H1 (cell line): Measurements from ENCODE around the gene AFG1L. TPM values are rescaled to one million over a fixed set of nuclear protein-coding genes. Genes with fewer than 3 reads are reported as not detected.

Source experiments
- CTCF ChIA-PET: fragments of 300-600 bp; sonication (Branson Sonifier 250); formaldehyde crosslinking; loops from one replicate; lab custom pipeline; 2021; ENCODE audit not compliant: partially characterized antibody; lab: Charles Lee
- POLR2A ChIA-PET: fragments of 300-600 bp; sonication (Branson Sonifier 250); formaldehyde crosslinking; loops from one replicate; lab custom pipeline; 2021; ENCODE audit warnings: inconsistent platforms; ENCODE audit not compliant: partially characterized antibody; lab: Charles Lee
- DNase-seq, 2 experiments: peaks; one replicate each; pipeline versions ENCODE4 v3.0.0 to v3.0.0-alpha.2; 2010 to 2022; ENCODE audit warnings: low spot score in 2 of 2, low read depth in 1 of 2, mixed read lengths in 1 of 2
- FAIRE-seq: peaks from 2 replicates; lab custom pipeline; 2011; peaks lifted over from hg19 to GRCh38; lab: Jason Lieb, UNC
- H2AFZ ChIP-seq: 2 replicates; pipeline ENCODE4 v1.8.1; 2012; ENCODE audit warnings: low read length, inconsistent platforms
- H2AK5ac ChIP-seq: 2 replicates; pipeline ENCODE4 v1.6.1; 2013; ENCODE audit warnings: low read depth, low read length
- H2BK120ac ChIP-seq: replicated peaks from 2 replicates; pipeline ENCODE3; 2013; ENCODE audit warnings: low read depth, low read length, inconsistent platforms
- H2BK12ac ChIP-seq: 2 replicates; pipeline ENCODE4 v1.6.1; 2013; ENCODE audit warnings: low read depth, low read length
- H2BK15ac ChIP-seq: 2 replicates; pipeline ENCODE4 v1.6.1; 2013; ENCODE audit warnings: low read length
- H2BK20ac ChIP-seq: 2 replicates; pipeline ENCODE4 v1.6.1; 2013; ENCODE audit warnings: low read length
- H2BK5ac ChIP-seq: 2 replicates; pipeline ENCODE4 v1.6.1; 2013; ENCODE audit warnings: low read depth, low read length
- H3K14ac ChIP-seq: 2 replicates; pipeline ENCODE4 v1.6.1; 2013; ENCODE audit warnings: inconsistent platforms; ENCODE audit not compliant: insufficient read length
- H3K18ac ChIP-seq: 2 replicates; pipeline ENCODE4 v1.6.1; 2013; ENCODE audit warnings: low read length; ENCODE audit errors: extremely low read depth
- H3K23ac ChIP-seq: 2 replicates; pipeline ENCODE4 v1.6.1; 2013; ENCODE audit warnings: inconsistent platforms; ENCODE audit not compliant: insufficient read length
- H3K23me2 ChIP-seq: 2 replicates; pipeline ENCODE4 v1.6.1; 2013; ENCODE audit warnings: low read depth, low read length
- H3K27ac ChIP-seq: 2 replicates; pipeline ENCODE4 v1.6.1; 2011; ENCODE audit warnings: low read depth, low read length, inconsistent platforms
- H3K27me3 ChIP-seq, 4 experiments: replicated peaks in 1 of 4; 1 replicate in 1 of 4; 2 replicates in 3 of 4; pipeline versions ENCODE4 v1.6.1 to v1.8.1; 2011 to 2013; ENCODE audit warnings: low read length in 3 of 4, mild to moderate bottlenecking in 3 of 4, inconsistent platforms in 2 of 4, mixed read lengths in 2 of 4, moderate library complexity in 1 of 4; ENCODE audit not compliant: control insufficient read depth in 3 of 4, insufficient read depth in 3 of 4; ENCODE audit errors: extremely low read depth in 1 of 4
- H3K36me3 ChIP-seq, 4 experiments: 2 replicates each; pipeline versions ENCODE4 v1.6.1 to v1.8.1; 2011 to 2013; ENCODE audit warnings: mild to moderate bottlenecking in 4 of 4, low read length in 3 of 4, moderate library complexity in 2 of 4, control low read depth in 1 of 4, inconsistent platforms in 1 of 4; ENCODE audit not compliant: insufficient read depth in 4 of 4, control insufficient read depth in 2 of 4
- H3K4ac ChIP-seq: replicated peaks from 2 replicates; pipeline ENCODE3; 2013; ENCODE audit warnings: low read length, low read depth, mixed read lengths, inconsistent platforms; ENCODE audit not compliant: insufficient read length
- H3K4me1 ChIP-seq, 4 experiments: replicated peaks in 1 of 4; 1 replicate in 1 of 4; 2 replicates in 3 of 4; pipeline versions ENCODE4 v1.6.1 to v1.8.1; 2011 to 2013; ENCODE audit warnings: low read length in 3 of 4, inconsistent platforms in 2 of 4, mixed read lengths in 1 of 4; ENCODE audit not compliant: insufficient read depth in 4 of 4, control insufficient read depth in 3 of 4
- H3K4me2 ChIP-seq, 2 experiments: 2 replicates each; pipeline versions ENCODE4 v1.6.1 to v1.8.1; 2011 to 2013; ENCODE audit warnings: low read depth in 2 of 2, low read length in 2 of 2, control low read depth in 1 of 2, inconsistent platforms in 1 of 2, mild to moderate bottlenecking in 1 of 2; ENCODE audit not compliant: insufficient read depth in 1 of 2
- H3K4me3 ChIP-seq, 4 experiments: fragments of 200-600, 300-600 bp in 1 of 4; sonication (generic), shearing (Covaris generic), sonication (Bioruptor Twin) in 1 of 4; 2 replicates each; pipeline versions ENCODE4 v1.5.1 to v1.8.1; 2011 to 2016; ENCODE audit warnings: low read length in 4 of 4, low read depth in 3 of 4, control low read depth in 2 of 4, inconsistent platforms in 2 of 4, mild to moderate bottlenecking in 2 of 4, mixed read lengths in 1 of 4, moderate library complexity in 1 of 4; ENCODE audit not compliant: insufficient read depth in 2 of 4; ENCODE audit errors: extremely low read depth in 1 of 4
- H3K56ac ChIP-seq: replicated peaks from 2 replicates; pipeline ENCODE3; 2013; ENCODE audit warnings: low read depth, mild to moderate bottlenecking, mixed read lengths, low read length, inconsistent platforms; ENCODE audit not compliant: insufficient read length
- H3K79me1 ChIP-seq: 2 replicates; pipeline ENCODE4 v1.6.1; 2013; ENCODE audit warnings: low read depth, low read length, control low read depth
- H3K79me2 ChIP-seq, 2 experiments: 2 replicates each; pipeline versions ENCODE4 v1.6.1 to v1.8.1; 2012 to 2013; ENCODE audit warnings: low read length in 2 of 2, mild to moderate bottlenecking in 2 of 2, inconsistent platforms in 1 of 2; ENCODE audit not compliant: insufficient read depth in 2 of 2, control insufficient read depth in 1 of 2
- H3K9ac ChIP-seq, 4 experiments: replicated peaks in 1 of 4; 1 replicate in 1 of 4; 2 replicates in 3 of 4; pipeline versions ENCODE4 v1.6.1 to v1.8.1; 2011 to 2013; ENCODE audit warnings: low read depth in 3 of 4, low read length in 3 of 4, control low read depth in 2 of 4, mild to moderate bottlenecking in 2 of 4, moderate library complexity in 2 of 4, inconsistent platforms in 1 of 4; ENCODE audit errors: extremely low read depth in 1 of 4
- H3K9me3 ChIP-seq, 2 experiments: 2 replicates each; pipeline versions ENCODE4 v1.6.1 to v1.8.1; 2012 to 2013; ENCODE audit warnings: mild to moderate bottlenecking in 2 of 2, moderate library complexity in 2 of 2, control low read depth in 1 of 2, inconsistent platforms in 1 of 2, low read depth in 1 of 2, low read length in 1 of 2, mixed read lengths in 1 of 2; ENCODE audit not compliant: insufficient read depth in 2 of 2
- H4K20me1 ChIP-seq, 2 experiments: replicated peaks in 1 of 2; 2 replicates each; pipeline versions ENCODE3 to v1.8.1; 2011 to 2013; ENCODE audit warnings: inconsistent platforms in 2 of 2, low read length in 2 of 2, mild to moderate bottlenecking in 1 of 2; ENCODE audit not compliant: insufficient read depth in 2 of 2, control insufficient read depth in 1 of 2
- H4K5ac ChIP-seq: 2 replicates; pipeline ENCODE4 v1.6.1; 2013; ENCODE audit warnings: low read length, low read depth, mixed read lengths, inconsistent platforms; ENCODE audit not compliant: insufficient read length
- H4K8ac ChIP-seq: 2 replicates; pipeline ENCODE4 v1.8.0; 2013; ENCODE audit warnings: mild to moderate bottlenecking, moderate library complexity, low read length, inconsistent platforms; ENCODE audit not compliant: insufficient read depth; ENCODE audit errors: extremely low read depth
- H4K91ac ChIP-seq: replicated peaks from 2 replicates; pipeline ENCODE3; 2013; ENCODE audit warnings: low read length, mixed read lengths, inconsistent platforms; ENCODE audit not compliant: insufficient read length
- CHD2 ChIP-seq: IDR thresholded peaks from 2 replicates; pipeline ENCODE4 v1.6.1; 2012; ENCODE audit warnings: low read length, improper control_type of control experiment
- EZH2 ChIP-seq: fragments of 200-600 bp; sonication (generic); IDR thresholded peaks from 2 replicates; pipeline ENCODE4 v1.7.1; 2012; ENCODE audit warnings: low read depth, mild to moderate bottlenecking, moderate library complexity, low read length, inconsistent platforms; ENCODE audit not compliant: severe bottlenecking
- GABPA ChIP-seq: IDR thresholded peaks from 2 replicates; pipeline ENCODE4 v1.6.1; 2011; ENCODE audit warnings: mild to moderate bottlenecking, low read length, moderate library complexity, borderline replicate concordance; ENCODE audit not compliant: insufficient read depth
- GTF2F1 ChIP-seq: IDR thresholded peaks from 2 replicates; pipeline ENCODE4 v1.6.1; 2012; ENCODE audit warnings: low read depth, low read length, improper control_type of control experiment, borderline replicate concordance
- NANOG ChIP-seq: IDR thresholded peaks from 2 replicates; pipeline ENCODE4 v1.6.1; 2011; ENCODE audit warnings: low read length, low read depth, mild to moderate bottlenecking, inconsistent platforms; ENCODE audit not compliant: insufficient read depth, poor library complexity, severe bottlenecking
- RAD21 ChIP-seq, 2 experiments: IDR thresholded peaks in 1 of 2; conservative IDR thresholded peaks in 1 of 2; 2 replicates each; pipeline ENCODE4 v1.6.1; 2011; ENCODE audit warnings: low read depth in 2 of 2, low read length in 2 of 2, improper control_type of control experiment in 1 of 2, inconsistent platforms in 1 of 2, mild to moderate bottlenecking in 1 of 2, moderate library complexity in 1 of 2
- RBBP5 ChIP-seq: IDR thresholded peaks from 2 replicates; pipeline ENCODE4 v1.7.1; 2012; ENCODE audit warnings: low read depth, mild to moderate bottlenecking, inconsistent platforms, low read length, moderate library complexity, borderline replicate concordance
- SIRT6 ChIP-seq: IDR thresholded peaks from one replicate; pipeline ENCODE4 v1.7.1; 2012; ENCODE audit warnings: low read length, inconsistent platforms
- WGBS, 2 experiments: shearing (Covaris generic) in 1 of 2; methylation state at CpG; one replicate each; pipeline versions ENCODE4 v1.1.6 to v1.1.7; 2013 to 2015; ENCODE audit warnings: low lambda C conversion rate in 2 of 2, mixed read lengths in 2 of 2, inconsistent platforms in 1 of 2, low coverage in 1 of 2, missing lambda C conversion rate in 1 of 2; ENCODE audit not compliant: insufficient replicate concordance in 2 of 2, insufficient coverage in 1 of 2, insufficient read length in 1 of 2; ENCODE audit errors: extremely low coverage in 1 of 2, missing lambda C conversion rate in 1 of 2; 5-methylcytosine and 5-hydroxymethylcytosine counted together
- polyA plus RNA-seq, 7 experiments: library from polyadenylated mRNA; depleted of rRNA in 3 of 7; stranded (reverse) in 5 of 7; unstranded in 2 of 7; fragments of >200 nt in 5 of 7; fragments of 200-250 nt in 2 of 7; gene quantifications; 1 replicate in 5 of 7; 2 replicates in 1 of 7; 4 replicates in 1 of 7; pipeline versions ENCODE4 v1.2.1 to v1.2.3, GENCODE V29; 2011 to 2013; ENCODE audit warnings: missing spikeins in 2 of 7, mixed read lengths in 2 of 7
- total RNA-seq: library from RNA; stranded (reverse); fragmentation: NEBNext Ultra II Directional; extraction: Animal tissue kit (Norgen Biotek cat#: 25700); gene quantifications from 2 replicates; pipeline ENCODE4 v1.2.1, GENCODE V29; 2021

AFG1L gene
- total and polyA plus RNA-seq, 2 of the 8 experiments (the other 6 are each of a cell fraction or from before 2014, with no cell fraction given) = 0.98 to 5.7 TPM

- CTCF ChIA-PET = interaction anchor here (1.0 to 1.2 kb wide), 5 partner anchors 27 to 269 kb away, joined by 3 read pairs; no protein-coding TSS in a partner anchor
- H3K79me2 ChIP-seq = peaks cover 3 to 82% of the 10 kb centered on the region in 2 experiments
- peaks cover 4 to 8% of the 10 kb centered on the region in 2 experiments for H4K20me1 ChIP-seq
- no peak for TF ChIP-seq EZH2
- TF ChIP-seq CHD2 = no peak
- TF ChIP-seq RBBP5 = no peak
- no peak for TF ChIP-seq GTF2F1
- TF ChIP-seq NANOG = no peak
- TF ChIP-seq GABPA = no peak
- no peak for TF ChIP-seq SIRT6
- TF ChIP-seq RAD21 (IDR thresholded peaks at IDR 0.05 in 1 of 2, conservative IDR thresholded peaks at IDR 0.05 in 1 of 2; ENCODE audit: low read depth in 2 of 2, low read length in 2 of 2) = no peak
Measured at GRCh38 chr6:108568551-108569305, 273.9 kb downstream of the AFG1L start.

More at GRCh38 chr6:108568551-108569305, 273.9 kb downstream of the AFG1L start:
- FAIRE-seq (no peak), DNase-seq (no peak)
- H3K4me3 ChIP-seq = no peak overlapping the region
- no peak overlapping the region for H3K18ac ChIP-seq
- no peak overlapping the region for H3K14ac ChIP-seq
- no peak overlapping the region for H4K5ac ChIP-seq
- peaks cover 0 to 7% (median 3%) of the 10 kb centered on the region in 4 experiments; a peak in 4 of 8 replicates for H3K36me3 ChIP-seq
- no peaks in the 10 kb centered on the region for H3K27me3 ChIP-seq
- no peak overlapping the region for H4K91ac ChIP-seq
- no peak overlapping the region for H3K4me2 ChIP-seq
- no peaks in the 10 kb centered on the region for H3K9me3 ChIP-seq
- H2BK20ac ChIP-seq = no peak overlapping the region
- no peak overlapping the region for H3K4ac ChIP-seq
- H3K23me2 ChIP-seq = no peaks in the 10 kb centered on the region
- H2BK15ac ChIP-seq = no peak overlapping the region
- peaks cover 0 to 5% (median 0%) of the 10 kb centered on the region in 4 experiments; a peak in 2 of 7 replicates for H3K4me1 ChIP-seq
- no peak overlapping the region for H2BK12ac ChIP-seq
- H3K56ac ChIP-seq = no peak overlapping the region
- no peak overlapping the region for H2BK5ac ChIP-seq
- no peak overlapping the region for H2BK120ac ChIP-seq
- no peak overlapping the region for H2AK5ac ChIP-seq
- POLR2A ChIA-PET = interaction anchor here (1.2 kb wide), 1 partner anchor 29 kb away, joined by 4 read pairs; no protein-coding TSS in a partner anchor
- H3K23ac ChIP-seq = no peak overlapping the region
- no peak overlapping the region for H2AFZ ChIP-seq
- H3K79me1 ChIP-seq = peaks cover 3% of the 10 kb centered on the region; the same call in 1 of the 2 replicates
- no peak overlapping the region for H4K8ac ChIP-seq
- 91% methylated on average over 3 of the region's 3 CpGs; no CpG with 5 or more reads in 1 of the 2 experiments for WGBS, 2 experiments
- H3K9ac ChIP-seq = no peak overlapping the region
- no peak overlapping the region for H3K27ac ChIP-seq
